ENCODE measurements around the gene TMEM141.

TMEM141 gene

DNA sequence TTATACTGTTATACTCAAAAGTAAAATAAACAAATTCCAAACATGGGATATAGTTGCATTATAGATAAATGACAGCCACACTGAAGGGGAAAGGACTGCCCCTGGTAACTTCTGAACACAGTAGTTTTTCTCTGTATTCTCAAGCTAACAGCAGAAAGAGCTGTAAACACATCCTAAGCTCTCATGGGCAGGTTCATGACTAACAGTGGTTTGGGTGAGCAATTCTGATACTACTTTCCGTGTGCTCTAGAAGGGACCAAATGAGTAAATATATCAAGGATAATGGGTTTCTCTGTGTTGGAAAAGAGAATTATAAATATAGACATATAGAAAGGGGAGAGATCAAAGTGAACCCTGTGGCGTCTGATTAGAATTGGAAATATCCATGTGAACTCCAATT, 40.6 kb upstream of the TMEM141 start:
- no peak overlapping the region for H2AFZ ChIP-seq (ENCODE audit: low read depth)
- no peaks in the 10 kb centered on the region for H3K79me2 ChIP-seq (ENCODE audit: insufficient read depth, low read depth)
- H3K27me3 ChIP-seq (ENCODE audit: insufficient read depth, low read depth): peaks cover 72% of the 10 kb centered on the region
- TF ChIP-seq CTCF (conservative IDR thresholded peaks at IDR 0.05; ENCODE audit: low read depth, low read length): no peak
- H3K4me1 ChIP-seq (ENCODE audit: low read depth, poor library complexity, severe bottlenecking): no peaks in the 10 kb centered on the region
- H3K36me3 ChIP-seq (ENCODE audit: insufficient read depth): no peaks in the 10 kb centered on the region
- no peak overlapping the region for H3K27ac ChIP-seq
- H3K4me3 ChIP-seq (IDR thresholded peaks at IDR 0.05; ENCODE audit: insufficient read depth, low read depth, low read length): no peak overlapping the region
- no peaks in the 10 kb centered on the region for H4K20me1 ChIP-seq (ENCODE audit: insufficient read depth)
- no peak overlapping the region for H3K9ac ChIP-seq
- H3K4me2 ChIP-seq: no peak overlapping the region

GRCh38 chr9:136751244-136751643, 39.9 kb upstream of the TMEM141 start:
- no peak overlapping the region for H3K9ac ChIP-seq
- H4K20me1 ChIP-seq (ENCODE audit: insufficient read depth): no peaks in the 10 kb centered on the region
- H3K27me3 ChIP-seq (ENCODE audit: insufficient read depth, low read depth): peaks cover 67% of the 10 kb centered on the region
- H3K79me2 ChIP-seq (ENCODE audit: insufficient read depth, low read depth): no peaks in the 10 kb centered on the region
- H2AFZ ChIP-seq (ENCODE audit: low read depth): no peak overlapping the region
- H3K4me2 ChIP-seq: no peak overlapping the region
- H3K4me1 ChIP-seq (ENCODE audit: low read depth, poor library complexity, severe bottlenecking): no peaks in the 10 kb centered on the region
- no peak for TF ChIP-seq CTCF (conservative IDR thresholded peaks at IDR 0.05; ENCODE audit: low read depth, low read length)
- H3K27ac ChIP-seq: no peak overlapping the region
- no peak overlapping the region for H3K4me3 ChIP-seq (IDR thresholded peaks at IDR 0.05; ENCODE audit: insufficient read depth, low read depth, low read length)
- H3K36me3 ChIP-seq (ENCODE audit: insufficient read depth): no peaks in the 10 kb centered on the region

- Histone ChIP-seq H3K4me2 (no peak overlapping the region), H4K20me1 (ENCODE audit: insufficient read depth) (no peaks in the 10 kb centered on the region), H3K4me3 (IDR thresholded peaks at IDR 0.05; ENCODE audit: insufficient read depth, low read depth, low read length) (no peak overlapping the region), H3K9ac (no peak overlapping the region), H3K27ac (no peak overlapping the region), H3K27me3 (ENCODE audit: insufficient read depth, low read depth) (peaks cover 61% of the 10 kb centered on the region), H3K36me3 (ENCODE audit: insufficient read depth) (no peaks in the 10 kb centered on the region), H3K4me1 (ENCODE audit: low read depth, poor library complexity, severe bottlenecking) (no peaks in the 10 kb centered on the region), H3K79me2 (ENCODE audit: insufficient read depth, low read depth) (no peaks in the 10 kb centered on the region), H2AFZ (ENCODE audit: low read depth) (no peak overlapping the region)
- no peak for TF ChIP-seq CTCF (conservative IDR thresholded peaks at IDR 0.05; ENCODE audit: low read depth, low read length)
Measured at GRCh38 chr9:136751814-136752213, 39.3 kb upstream of the TMEM141 start.

DNA sequence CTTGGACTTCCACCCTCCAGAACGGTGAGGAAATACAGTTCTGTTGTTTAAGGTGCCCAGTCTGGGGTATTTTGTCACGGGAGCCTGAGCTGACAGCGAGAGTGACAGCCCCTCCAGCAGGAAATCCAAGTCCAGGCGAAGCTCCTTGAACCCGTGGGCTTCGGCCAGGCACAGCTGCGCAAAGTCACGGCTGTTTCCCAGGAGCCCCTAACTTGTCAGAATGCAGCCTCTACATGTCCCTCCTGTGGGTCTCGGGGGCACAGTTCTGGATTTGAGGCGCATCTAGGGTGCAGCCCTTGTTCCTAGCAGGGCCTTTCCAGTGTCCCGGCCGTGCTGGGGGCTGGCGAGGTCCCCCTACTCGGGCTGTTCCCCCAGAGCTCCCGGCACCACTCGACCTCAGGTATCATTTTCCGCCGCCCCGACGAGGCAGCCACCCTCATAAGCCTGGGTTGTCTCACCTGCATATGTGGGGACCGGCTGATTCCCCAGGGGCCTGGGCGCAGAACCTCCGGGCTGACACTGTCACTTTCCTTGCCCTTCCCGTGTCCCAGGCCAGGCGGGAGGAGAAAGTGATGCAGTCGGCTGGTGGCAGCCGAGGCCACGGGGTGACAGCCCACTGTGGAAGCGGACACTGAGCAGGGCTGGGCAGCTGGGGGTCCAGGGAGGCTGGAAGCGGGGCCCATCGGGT, 37.6 kb upstream of the TMEM141 start:
- no peaks in the 10 kb centered on the region for H3K79me2 ChIP-seq (ENCODE audit: insufficient read depth, low read depth)
- H3K4me3 ChIP-seq (IDR thresholded peaks at IDR 0.05; ENCODE audit: insufficient read depth, low read depth, low read length): no peak overlapping the region
- H3K36me3 ChIP-seq (ENCODE audit: insufficient read depth): no peaks in the 10 kb centered on the region
- H3K9ac ChIP-seq: no peak overlapping the region
- TF ChIP-seq CTCF (conservative IDR thresholded peaks at IDR 0.05; ENCODE audit: low read depth, low read length): no peak
- H2AFZ ChIP-seq (ENCODE audit: low read depth): no peak overlapping the region
- no peak overlapping the region for H3K27ac ChIP-seq
- no peaks in the 10 kb centered on the region for H3K4me1 ChIP-seq (ENCODE audit: low read depth, poor library complexity, severe bottlenecking)
- no peaks in the 10 kb centered on the region for H4K20me1 ChIP-seq (ENCODE audit: insufficient read depth)
- peaks cover 60% of the 10 kb centered on the region for H3K27me3 ChIP-seq (ENCODE audit: insufficient read depth, low read depth)
- no peak overlapping the region for H3K4me2 ChIP-seq
